Fibroblast of pulmonary artery (primary cell): ENCODE results near the gene MEIS2.

ENCODE experiments used
- DNase-seq: peaks from one replicate; pipeline ENCODE4 v3.0.0-alpha.2; 2010; ENCODE audit warnings: low read depth
- H3K4me3 ChIP-seq: replicated peaks from 2 replicates; pipeline ENCODE4 v1.5.1; 2011; ENCODE audit warnings: low read depth, mild to moderate bottlenecking, control low read depth, low read length, moderate library complexity
- CTCF ChIP-seq: IDR thresholded peaks from 2 replicates; pipeline ENCODE4 v1.5.1; 2011; ENCODE audit warnings: mild to moderate bottlenecking, control low read depth, low read length, inconsistent platforms; ENCODE audit errors: missing control alignments

MEIS2 gene

GRCh38 chr15:36879568-36880222 is 220.7 kb downstream of the MEIS2 start:
- no peak overlapping the region for H3K4me3 ChIP-seq
- no peak for TF ChIP-seq CTCF
- DNase-seq: no peak

GRCh38 chr15:36878684-36879262 is 221.6 kb downstream of the MEIS2 start:
- no peak for DNase-seq
- TF ChIP-seq CTCF: no peak
- no peak overlapping the region for H3K4me3 ChIP-seq

GRCh38 chr15:36877796-36878683 is 222.3 kb downstream of the MEIS2 start:
- H3K4me3 ChIP-seq: no peak overlapping the region
- no peak for DNase-seq
- no peak for TF ChIP-seq CTCF

GRCh38 chr15:36877294-36877693 is 223.1 kb downstream of the MEIS2 start:
- DNase-seq: no peak
- TF ChIP-seq CTCF: no peak
- H3K4me3 ChIP-seq: no peak overlapping the region

- no peak for TF ChIP-seq CTCF
- DNase-seq: no peak
Observed at GRCh38 chr15:36875740-36876334, 224.5 kb downstream of the MEIS2 start.

GRCh38 chr15:36874930-36875329 is 225.4 kb downstream of the MEIS2 start:
- H3K4me3 ChIP-seq: no peak overlapping the region
- DNase-seq: no peak
- TF ChIP-seq CTCF: no peak

More at GRCh38 chr15:36875740-36876334, 224.5 kb downstream of the MEIS2 start:
- no peak overlapping the region for H3K4me3 ChIP-seq
